HEK293 (cell line): Measurements from ENCODE around the gene BTBD8.

Experiments
- CTCF ChIA-PET: fragments of 350-600 bp; formaldehyde crosslinking; extraction: SDS; loops from one replicate; lab custom pipeline; 2021; ENCODE audit warnings: antibody characterized with exemption; lab: Yijun Ruan, JAX
- POLR2A ChIA-PET: fragments of 300-600 bp; formaldehyde crosslinking; extraction: SDS; loops from one replicate; lab custom pipeline; 2020; ENCODE audit warnings: antibody characterized with exemption, inconsistent platforms; lab: Yijun Ruan, JAX
- H3K27ac ChIP-seq: fragments of 200-500 bp; sonication (Bioruptor generic); 2 replicates; pipeline ENCODE4 v1.5.1; 2014; ENCODE audit warnings: low read depth, low read length, control low read depth, inconsistent platforms; ENCODE audit errors: extremely low read depth
- H3K36me3 ChIP-seq, 2 experiments: fragments of 200-500 bp in 1 of 2; sonication (Bioruptor generic) in 1 of 2; 1 replicate in 1 of 2; 2 replicates in 1 of 2; pipeline ENCODE4 v1.5.1; 2014 to 2017; ENCODE audit warnings: inconsistent platforms in 2 of 2, low read length in 2 of 2; ENCODE audit not compliant: control insufficient read depth in 2 of 2, insufficient read depth in 1 of 2
- H3K4me1 ChIP-seq: fragments of 200-500 bp; sonication (Bioruptor generic); 2 replicates; pipeline ENCODE4 v1.5.1; 2014; ENCODE audit warnings: mild to moderate bottlenecking, low read length, inconsistent platforms; ENCODE audit not compliant: control insufficient read depth, insufficient read depth
- H3K4me3 ChIP-seq: 2 replicates; pipeline ENCODE4 v1.5.1; 2011; ENCODE audit warnings: low read depth, mild to moderate bottlenecking, control low read depth, low read length, moderate library complexity
- H3K9me3 ChIP-seq: fragments of 200-500 bp; sonication (Bioruptor generic); 2 replicates; pipeline ENCODE4 v1.5.1; 2014; ENCODE audit warnings: low read depth, low read length, inconsistent platforms; ENCODE audit not compliant: control insufficient read depth, insufficient read depth
- BCL6B ChIP-seq: fragments of 450-650 bp; formaldehyde crosslinking; IDR thresholded peaks from 2 replicates; pipeline ENCODE4 v1.5.1; 2017; ENCODE audit warnings: missing biosample characterization, missing genetic modification characterization
- GLIS2 ChIP-seq: fragments of 450-650 bp; formaldehyde crosslinking; IDR thresholded peaks from 2 replicates; pipeline ENCODE4 v1.5.1; 2016; ENCODE audit warnings: missing biosample characterization, missing genetic modification characterization
- KLF17 ChIP-seq: fragments of 450-650 bp; formaldehyde crosslinking; IDR thresholded peaks from 2 replicates; pipeline ENCODE4 v1.5.1; 2016; ENCODE audit warnings: missing biosample characterization, missing genetic modification characterization
- SP7 ChIP-seq: fragments of 450-650 bp; formaldehyde crosslinking; IDR thresholded peaks from 2 replicates; pipeline ENCODE4 v1.5.1; 2016; ENCODE audit warnings: missing biosample characterization, missing genetic modification characterization
- ZBTB20 ChIP-seq: fragments of 450-650 bp; formaldehyde crosslinking; IDR thresholded peaks from 2 replicates; pipeline ENCODE4 v1.5.1; 2016; ENCODE audit warnings: missing biosample characterization, missing genetic modification characterization
- ZBTB7A ChIP-seq: fragments of 450-650 bp; formaldehyde crosslinking; IDR thresholded peaks from 2 replicates; pipeline ENCODE4 v1.5.1; 2016; ENCODE audit warnings: low read depth, missing biosample characterization, missing genetic modification characterization
- ZFP41 ChIP-seq: fragments of 450-650 bp; formaldehyde crosslinking; IDR thresholded peaks from 2 replicates; pipeline ENCODE4 v1.5.1; 2016; ENCODE audit warnings: missing biosample characterization, missing genetic modification characterization, borderline replicate concordance
- ZNF112 ChIP-seq: fragments of 450-650 bp; formaldehyde crosslinking; IDR thresholded peaks from 2 replicates; pipeline ENCODE4 v1.5.0; 2017; ENCODE audit warnings: missing biosample characterization, missing genetic modification characterization
- ZNF16 ChIP-seq: fragments of 450-650 bp; formaldehyde crosslinking; IDR thresholded peaks from 2 replicates; pipeline ENCODE4 v1.5.1; 2016; ENCODE audit warnings: low read depth, missing biosample characterization, missing genetic modification characterization
- ZNF223 ChIP-seq: fragments of 450-650 bp; formaldehyde crosslinking; IDR thresholded peaks from 2 replicates; pipeline ENCODE4 v1.5.1; 2016; ENCODE audit warnings: missing biosample characterization, missing genetic modification characterization
- ZNF280C ChIP-seq: fragments of 450-650 bp; formaldehyde crosslinking; IDR thresholded peaks from 2 replicates; pipeline ENCODE4 v1.5.1; 2016; ENCODE audit warnings: missing biosample characterization, missing genetic modification characterization
- ZNF341 ChIP-seq: fragments of 450-650 bp; formaldehyde crosslinking; IDR thresholded peaks from 2 replicates; pipeline ENCODE4; 2016; ENCODE audit warnings: low read depth, missing biosample characterization, missing genetic modification characterization
- ZNF449 ChIP-seq: fragments of 450-650 bp; formaldehyde crosslinking; IDR thresholded peaks from 2 replicates; pipeline ENCODE4 v1.5.1; 2017; ENCODE audit warnings: missing biosample characterization, mild to moderate bottlenecking, missing genetic modification characterization, moderate library complexity
- ZNF558 ChIP-seq: fragments of 450-650 bp; formaldehyde crosslinking; IDR thresholded peaks from 2 replicates; pipeline ENCODE4 v1.5.1; 2016; ENCODE audit warnings: missing biosample characterization, missing genetic modification characterization
- ZNF645 ChIP-seq: fragments of 450-650 bp; formaldehyde crosslinking; IDR thresholded peaks from 2 replicates; pipeline ENCODE4; 2016; ENCODE audit warnings: missing biosample characterization, missing genetic modification characterization
- ZSCAN16 ChIP-seq: fragments of 450-650 bp; formaldehyde crosslinking; IDR thresholded peaks from 2 replicates; pipeline ENCODE4 v1.5.1; 2016; ENCODE audit warnings: missing biosample characterization, missing genetic modification characterization
- ZSCAN30 ChIP-seq: fragments of 450-650 bp; IDR thresholded peaks from 2 replicates; pipeline ENCODE4 v1.5.1; 2018; ENCODE audit warnings: missing biosample characterization, mild to moderate bottlenecking, missing genetic modification characterization, moderate library complexity
- TF ChIP-seq, protein P1 (sequence below): fragments of 450-650 bp; formaldehyde crosslinking; IDR thresholded peaks from 2 replicates; pipeline ENCODE4 v1.5.1; 2017; ENCODE audit warnings: missing biosample characterization, missing genetic modification characterization
- TF ChIP-seq, protein P2 (sequence below): fragments of 450-650 bp; formaldehyde crosslinking; IDR thresholded peaks from 2 replicates; pipeline ENCODE4 v1.5.1; 2016; ENCODE audit warnings: missing biosample characterization, missing genetic modification characterization

BTBD8 gene

DNA sequence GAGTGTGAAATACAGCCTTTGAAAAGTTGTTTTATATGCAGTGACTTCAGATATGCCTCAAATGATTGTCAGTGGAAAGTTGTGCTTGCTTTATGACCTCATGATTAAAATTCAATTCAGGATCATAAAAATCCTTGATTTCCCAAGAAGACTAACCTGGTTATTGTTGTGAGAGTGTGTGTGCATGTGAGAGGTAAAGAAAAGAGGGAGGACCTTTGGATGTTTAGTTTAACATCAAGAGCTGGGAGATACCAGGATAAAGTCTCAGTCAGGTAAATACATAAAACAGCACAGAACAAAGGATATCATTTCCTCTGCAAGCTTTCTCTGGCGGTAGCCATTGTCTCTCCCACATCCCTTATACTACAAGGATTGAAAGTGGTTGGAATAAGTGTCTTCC lies 14.4 kb downstream of the BTBD8 start:
- TF ChIP-seq, protein P1, sequence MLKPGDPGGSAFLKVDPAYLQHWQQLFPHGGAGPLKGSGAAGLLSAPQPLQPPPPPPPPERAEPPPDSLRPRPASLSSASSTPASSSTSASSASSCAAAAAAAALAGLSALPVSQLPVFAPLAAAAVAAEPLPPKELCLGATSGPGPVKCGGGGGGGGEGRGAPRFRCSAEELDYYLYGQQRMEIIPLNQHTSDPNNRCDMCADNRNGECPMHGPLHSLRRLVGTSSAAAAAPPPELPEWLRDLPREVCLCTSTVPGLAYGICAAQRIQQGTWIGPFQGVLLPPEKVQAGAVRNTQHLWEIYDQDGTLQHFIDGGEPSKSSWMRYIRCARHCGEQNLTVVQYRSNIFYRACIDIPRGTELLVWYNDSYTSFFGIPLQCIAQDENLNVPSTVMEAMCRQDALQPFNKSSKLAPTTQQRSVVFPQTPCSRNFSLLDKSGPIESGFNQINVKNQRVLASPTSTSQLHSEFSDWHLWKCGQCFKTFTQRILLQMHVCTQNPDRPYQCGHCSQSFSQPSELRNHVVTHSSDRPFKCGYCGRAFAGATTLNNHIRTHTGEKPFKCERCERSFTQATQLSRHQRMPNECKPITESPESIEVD (tag by site-specific recombination), result 0 out of 2 replicates have a peak, but pooled peaks have one; percentile 7
- TF ChIP-seq ZNF341 (tag by site-specific recombination), result no peak
- no peaks in the 10 kb centered on the region for H3K9me3 ChIP-seq
- no peaks in the 10 kb centered on the region for H3K36me3 ChIP-seq
- H3K27ac ChIP-seq, result no peak overlapping the region
- H3K4me3 ChIP-seq, result no peak overlapping the region
- ChIA-PET CTCF (interaction anchor here (0.6 kb wide), 1 partner anchor 133 kb away, joined by 5 read pairs; no protein-coding TSS in a partner anchor), POLR2A (no interaction called here)
- no peaks in the 10 kb centered on the region for H3K4me1 ChIP-seq

DNA sequence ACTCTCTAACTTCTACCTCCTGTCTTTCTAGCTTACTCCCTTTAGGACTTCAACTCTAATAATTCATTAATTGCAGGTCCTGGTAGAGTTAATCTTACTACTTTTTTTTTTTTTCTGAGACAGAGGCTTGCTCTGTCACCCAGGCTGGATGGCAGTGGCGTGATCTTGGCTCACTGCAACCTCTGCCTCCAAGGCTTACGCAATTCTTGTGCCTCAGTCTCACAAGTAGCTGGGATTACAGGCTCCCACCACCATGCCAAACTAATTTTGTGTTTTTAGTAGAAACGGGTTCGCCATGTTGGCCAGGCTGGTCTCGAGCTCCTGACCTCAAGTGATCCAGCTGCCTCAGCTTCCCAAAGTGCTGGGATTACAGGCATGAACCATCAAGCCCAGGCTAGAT lies 15.7 kb downstream of the BTBD8 start:
- ChIA-PET CTCF (no interaction called here), POLR2A (interaction anchor here (0.7 kb wide), 1 partner anchor 36 kb away, joined by 3 read pairs; no protein-coding TSS in a partner anchor)
- H3K36me3 ChIP-seq, result no peaks in the 10 kb centered on the region
- no peaks in the 10 kb centered on the region for H3K9me3 ChIP-seq
- H3K4me3 ChIP-seq, result no peak overlapping the region
- H3K4me1 ChIP-seq, result no peaks in the 10 kb centered on the region
- TF ChIP-seq ZFP41 (tag by site-specific recombination), result no peak
- TF ChIP-seq GLIS2 (tag by site-specific recombination), result no peak
- no peak for TF ChIP-seq ZNF223 (tag by site-specific recombination)
- TF ChIP-seq ZNF112 (tag by site-specific recombination), result no peak
- no peak for TF ChIP-seq BCL6B (tag by site-specific recombination)
- no peak for TF ChIP-seq ZBTB7A (tag by site-specific recombination)
- TF ChIP-seq ZNF558 (tag by site-specific recombination), result no peak
- TF ChIP-seq ZNF449 (tag by site-specific recombination), result no peak
- no peak for TF ChIP-seq ZSCAN30 (tag by site-specific recombination)
- no peak for TF ChIP-seq KLF17
- TF ChIP-seq ZNF16 (tag by site-specific recombination), result no peak
- TF ChIP-seq ZBTB20 (tag by site-specific recombination), result no peak
- TF ChIP-seq ZNF645, result no peak
- TF ChIP-seq ZSCAN16 (tag by site-specific recombination), result no peak
- no peak for TF ChIP-seq ZNF280C (tag by site-specific recombination)
- TF ChIP-seq, protein P2, sequence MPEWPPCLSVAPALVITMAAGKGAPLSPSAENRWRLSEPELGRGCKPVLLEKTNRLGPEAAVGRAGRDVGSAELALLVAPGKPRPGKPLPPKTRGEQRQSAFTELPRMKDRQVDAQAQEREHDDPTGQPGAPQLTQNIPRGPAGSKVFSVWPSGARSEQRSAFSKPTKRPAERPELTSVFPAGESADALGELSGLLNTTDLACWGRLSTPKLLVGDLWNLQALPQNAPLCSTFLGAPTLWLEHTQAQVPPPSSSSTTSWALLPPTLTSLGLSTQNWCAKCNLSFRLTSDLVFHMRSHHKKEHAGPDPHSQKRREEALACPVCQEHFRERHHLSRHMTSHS (tag by site-specific recombination), result no peak
- no peak for TF ChIP-seq SP7 (tag by site-specific recombination)
- no peak overlapping the region for H3K27ac ChIP-seq
